Stimulated activated CD8-positive, alpha-beta memory T cell treated with anti-CD3 and anti-CD28 coated beads, Interleukin-12 subunit alpha, Interleukin-12 subunit beta, amount 100 ng/mL, for 24 hours (primary cell): ENCODE results near the gene S100A16.
"Not testable (repeated sequence)": the region's sequence is repeated elsewhere in the genome, so short reads cannot be mapped to it uniquely, and the experiment has no call there.

Experiments used
- DNase-seq: peaks from one replicate; pipeline ENCODE4 v3.0.0-alpha.2; 2020; ENCODE audit errors: extremely low read depth

The S100A16 gene

DNA sequence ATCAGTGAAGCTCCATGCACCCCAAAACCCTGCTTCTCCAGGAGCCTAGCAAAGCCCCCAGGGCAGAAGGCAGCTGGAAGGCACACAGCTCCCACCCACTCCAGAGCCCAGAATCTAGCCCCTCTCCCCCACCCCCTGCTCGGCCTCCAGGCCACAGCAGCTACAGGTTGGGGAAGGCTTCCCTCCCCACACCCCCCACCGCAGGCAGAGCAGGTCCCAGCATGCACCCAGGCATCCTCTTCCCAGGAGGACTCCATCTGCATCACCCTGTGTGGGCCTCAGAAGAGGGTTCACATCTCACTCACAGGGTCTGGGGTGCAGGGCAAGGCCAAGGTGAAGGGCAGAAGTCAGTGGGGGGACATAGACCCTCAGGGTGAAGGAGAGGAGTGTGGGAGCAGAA lies 2.5 kb upstream of the S100A16 start:
- no peak for DNase-seq

- no peak for DNase-seq
Measured at GRCh38 chr1:153614906-153615305, 2.0 kb upstream of the S100A16 start.

GRCh38 chr1:153614189-153614900 lies 1.4 kb upstream of the S100A16 start:
- no peak for DNase-seq

DNA sequence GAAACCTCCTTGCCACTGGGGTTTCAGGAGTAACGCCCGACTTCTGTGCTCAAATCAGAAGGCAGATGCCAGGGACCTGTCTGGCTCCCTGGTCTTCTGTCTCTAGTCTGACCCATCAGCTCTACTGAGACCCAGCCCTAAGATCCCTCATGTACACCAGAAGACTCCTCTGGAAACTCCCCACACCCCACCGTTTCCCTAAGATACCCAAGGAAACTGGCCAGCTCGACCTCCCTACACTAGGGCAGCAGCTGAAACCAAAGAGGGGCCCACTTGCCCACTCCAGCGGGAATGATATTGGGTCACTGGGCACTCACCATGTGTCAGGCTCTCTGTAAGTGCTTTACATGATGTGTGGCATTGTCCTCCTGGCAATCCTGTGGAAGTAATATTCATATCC lies 469 bp upstream of the S100A16 start:
- no peak for DNase-seq

DNA sequence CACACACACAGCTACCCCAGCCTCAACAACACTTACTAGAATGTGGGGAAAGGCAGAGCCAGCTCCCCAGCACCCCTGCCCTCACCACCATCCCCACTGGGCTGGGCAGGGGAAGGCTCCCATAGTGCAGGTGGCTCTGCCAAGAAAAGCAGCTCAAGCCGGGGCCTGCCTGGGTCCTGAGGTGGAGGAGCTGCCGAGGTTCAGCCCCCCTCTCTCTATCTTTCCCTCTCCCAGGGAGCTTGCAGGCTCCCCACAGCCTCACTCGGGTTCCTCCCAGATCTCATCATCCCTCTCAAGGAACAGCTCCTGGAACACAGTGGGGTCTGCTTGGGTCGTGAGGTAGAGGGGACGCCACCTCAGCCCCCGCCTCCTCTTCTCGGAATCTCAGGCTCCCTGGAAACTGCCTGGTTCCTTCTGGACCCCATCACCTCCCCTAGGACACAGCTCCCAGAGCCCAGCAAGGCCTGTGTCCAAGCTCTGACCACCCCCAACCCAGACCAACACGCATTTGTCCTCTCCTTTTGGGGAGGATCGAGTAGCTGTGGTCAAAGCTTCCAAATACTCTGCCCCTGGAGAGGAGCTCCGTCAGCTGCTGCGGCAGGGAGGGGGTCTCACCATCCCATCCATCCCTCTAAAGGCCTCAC lies 704 bp downstream of the S100A16 start:
- no peak for DNase-seq

DNA sequence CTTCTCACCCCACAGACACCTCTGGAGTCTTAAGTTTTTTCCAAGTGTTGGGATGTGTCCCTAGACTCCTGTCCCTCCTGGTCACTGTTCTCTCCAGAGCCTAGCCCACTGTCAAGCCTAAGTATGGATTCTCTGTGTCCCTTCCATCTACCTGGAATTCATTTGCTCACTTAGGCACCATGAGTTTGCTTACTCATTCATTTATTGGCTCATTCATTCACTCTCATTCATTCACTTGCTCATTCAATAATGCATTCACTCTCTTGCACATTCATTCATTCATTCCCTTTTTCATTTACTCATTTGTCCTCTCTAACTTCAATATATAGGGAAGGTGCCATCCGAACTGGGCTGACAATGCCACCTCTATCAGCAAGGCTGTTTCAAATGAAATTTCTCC lies 1.6 kb downstream of the S100A16 start:
- DNase-seq, result no peak

DNA sequence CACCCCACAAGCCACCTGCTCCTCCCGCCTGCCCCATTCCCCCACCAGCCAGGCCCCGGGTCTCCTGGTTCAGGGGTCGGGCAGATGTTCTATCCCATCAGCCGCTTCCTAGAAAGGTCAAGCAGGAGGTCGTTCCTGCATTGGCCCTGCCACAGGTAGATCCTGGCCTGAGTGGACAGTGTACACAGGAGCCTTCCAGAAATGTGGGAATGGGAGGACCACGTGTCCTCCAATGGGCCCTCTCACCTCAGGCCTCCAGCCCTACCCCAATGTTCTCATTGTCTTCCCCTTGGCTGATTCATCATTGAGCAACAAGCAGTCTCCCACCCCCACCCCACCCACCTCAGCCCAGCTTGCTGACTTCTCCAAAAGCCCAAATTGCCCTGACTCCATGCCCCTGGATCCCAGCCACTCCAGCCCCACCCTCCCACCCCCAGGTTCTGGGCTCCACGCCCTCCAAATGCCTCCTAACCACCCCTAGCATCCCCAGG lies 2.1 kb downstream of the S100A16 start:
- DNase-seq, result no peak

- no peak for DNase-seq
Measured at GRCh38 chr1:153610334-153610733, 2.6 kb downstream of the S100A16 start.

DNA sequence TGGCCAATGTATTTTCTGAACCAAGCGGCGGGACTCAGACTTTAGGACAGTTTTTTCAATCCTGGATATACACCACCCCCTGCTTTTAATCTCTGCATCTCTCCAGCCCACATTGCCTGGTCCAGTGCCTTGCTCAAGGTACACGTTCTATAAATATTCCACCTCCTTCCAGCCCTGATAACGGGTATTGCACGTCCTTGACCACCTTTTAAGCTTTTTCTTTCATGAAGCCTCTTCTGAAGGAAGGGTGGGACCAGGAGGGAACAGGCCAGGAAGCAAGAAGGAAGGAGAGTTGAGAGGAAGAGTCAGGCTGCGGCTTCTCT lies 3.4 kb downstream of the S100A16 start:
- DNase-seq, result no peak

- no peak for DNase-seq
Measured at GRCh38 chr1:153608742-153609584, 4.0 kb downstream of the S100A16 start.

DNA sequence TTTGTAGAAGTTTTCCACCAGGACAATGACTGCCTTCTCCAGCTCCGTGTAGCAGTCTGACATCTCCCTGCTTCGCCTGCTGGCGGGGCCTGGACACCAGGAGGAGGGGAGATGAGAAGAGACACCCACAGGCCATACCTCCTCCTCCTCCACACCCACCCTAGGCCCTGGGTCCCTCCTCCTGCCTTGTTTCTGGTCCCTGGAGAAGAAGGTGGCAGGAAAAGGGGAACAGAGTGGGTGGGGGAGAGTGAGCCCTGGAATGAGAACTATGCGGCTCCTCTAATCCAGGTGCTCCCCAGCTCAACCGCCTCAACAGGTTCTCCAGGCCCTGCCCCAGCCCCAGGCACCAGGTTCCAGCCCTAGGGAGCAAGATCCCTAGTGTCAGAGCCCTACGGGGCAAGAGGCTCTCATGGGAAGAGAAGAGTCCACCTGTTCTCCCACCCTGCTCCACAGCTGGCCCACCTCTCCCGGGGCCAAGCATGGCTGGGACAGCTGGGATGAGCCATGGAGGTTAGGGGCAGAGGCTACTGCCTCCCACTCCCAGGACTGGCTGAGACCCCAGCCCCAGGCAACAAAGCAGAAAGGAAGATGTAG lies 4.8 kb downstream of the S100A16 start:
- DNase-seq, result no peak

- no peak for DNase-seq
Measured at GRCh38 chr1:153607381-153607780, 5.6 kb downstream of the S100A16 start.

DNA sequence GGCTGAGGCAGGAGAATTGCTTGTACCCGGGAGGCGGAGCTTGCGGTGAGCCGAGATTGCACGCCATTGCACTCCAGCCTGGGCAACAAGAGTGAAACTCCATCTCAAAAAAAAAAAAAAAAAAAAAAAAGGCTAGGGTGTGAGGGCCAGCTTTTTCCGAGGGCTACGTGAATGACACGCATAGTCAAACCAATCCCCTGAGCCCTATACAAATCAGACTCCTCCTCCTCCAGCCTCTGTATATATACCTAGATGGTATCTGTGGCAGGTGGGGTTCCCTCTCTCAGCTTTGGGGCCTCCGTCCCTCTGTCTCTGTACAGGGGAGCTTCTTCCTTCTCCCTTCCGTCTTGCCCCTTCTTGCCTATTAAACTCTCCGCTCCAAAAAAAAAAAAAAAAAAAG lies 6.7 kb downstream of the S100A16 start:
- DNase-seq, result no peak

- no peak for DNase-seq
Measured at GRCh38 chr1:153602749-153603148, 10.2 kb downstream of the S100A16 start.

DNA sequence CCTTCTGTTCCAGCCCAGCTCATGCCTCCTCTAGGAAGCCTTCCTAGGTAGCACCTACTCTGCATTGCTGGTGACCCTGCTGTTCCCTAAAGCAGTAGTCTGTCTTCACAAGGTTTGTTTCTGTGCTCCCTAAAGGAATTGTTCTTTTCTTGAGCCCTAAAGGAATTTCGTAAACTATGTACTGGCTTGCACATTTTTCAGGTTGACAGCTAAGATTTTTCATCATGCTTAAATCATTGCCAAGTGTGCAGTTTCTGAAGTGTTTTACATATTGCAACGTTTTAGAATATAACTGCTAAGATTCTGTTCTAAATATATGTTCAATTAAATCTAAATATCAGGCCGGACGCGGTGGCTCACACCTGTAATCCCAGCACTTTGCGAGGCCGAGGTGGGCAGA lies 13.1 kb downstream of the S100A16 start:
- no peak for DNase-seq

DNA sequence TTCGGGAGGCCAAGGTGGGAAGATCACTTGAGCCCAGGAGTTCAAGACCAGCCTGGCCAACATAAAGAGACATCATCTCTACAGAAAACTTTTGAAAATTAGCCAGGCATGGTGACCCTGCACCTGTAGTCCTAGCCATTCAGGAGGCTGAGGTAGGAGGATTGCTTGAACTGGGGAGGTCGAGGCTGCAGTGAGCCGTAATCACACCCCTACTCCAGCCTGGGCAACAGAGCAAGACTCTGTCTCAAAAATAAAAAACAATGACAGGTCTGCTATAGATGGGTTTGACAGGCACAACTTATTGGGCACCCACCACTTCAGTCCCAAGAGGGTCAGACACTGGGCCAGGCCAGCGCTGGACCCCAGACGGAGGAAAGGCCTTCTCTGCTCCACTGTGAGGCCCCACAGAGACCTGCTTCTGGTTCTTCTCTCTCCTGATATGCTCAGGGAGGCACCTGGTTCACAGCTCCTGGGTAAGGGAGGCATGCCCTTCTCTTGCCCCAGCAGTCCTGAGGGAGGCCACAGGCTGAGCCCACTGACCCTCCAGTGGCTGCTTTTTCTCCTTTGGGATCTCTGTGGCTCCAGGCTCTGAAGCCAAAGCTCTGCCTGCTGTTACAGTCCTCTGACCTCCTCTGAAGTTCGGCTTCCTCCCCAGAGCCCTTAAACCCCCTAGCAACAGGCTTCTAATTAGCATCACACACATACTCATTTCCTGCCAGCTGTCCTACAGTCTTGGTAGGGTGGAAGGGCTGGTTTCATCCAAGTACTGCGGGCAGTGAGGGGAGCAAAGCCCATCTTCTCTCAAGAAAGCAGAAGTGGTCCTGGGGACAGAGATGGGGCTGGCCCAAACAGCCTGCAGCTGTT lies 14.4 kb downstream of the S100A16 start:
- no peak for DNase-seq

- no peak for DNase-seq
Measured at GRCh38 chr1:153597206-153597605, 15.7 kb downstream of the S100A16 start.

- DNase-seq, result no peak
Measured at GRCh38 chr1:153592748-153593147, 20.2 kb downstream of the S100A16 start.

- no peak for DNase-seq
Measured at GRCh38 chr1:153588482-153588881, 24.5 kb downstream of the S100A16 start.

- not testable (repeated sequence) for DNase-seq
Measured at GRCh38 chr1:153588033-153588432, 24.9 kb downstream of the S100A16 start.

- no peak for DNase-seq
Measured at GRCh38 chr1:153587314-153587713, 25.6 kb downstream of the S100A16 start.
